Kidney (tissue), 14 donors: ENCODE results near the gene CRIP1. TPM values are rescaled to one million over a fixed set of nuclear protein-coding genes. Genes with fewer than 3 reads are reported as not detected.

Source experiments
- DNase-seq, 5 donors: peaks; one replicate each; pipeline ENCODE4 v3.0.0-alpha.2; 2013 to 2020
- FAIRE-seq: peaks from 2 replicates; lab custom pipeline; 2012; peaks lifted over from hg19 to GRCh38; lab: Jason Lieb, UNC
- H3K27ac ChIP-seq, 2 donors: one replicate each; pipeline ENCODE4 v1.7.0; 2013; ENCODE audit warnings: low read depth in 2 of 2, low read length in 2 of 2, inconsistent platforms in 1 of 2
- H3K27me3 ChIP-seq: one replicate; pipeline ENCODE4 v1.7.1; 2013; ENCODE audit warnings: low read length, inconsistent platforms; ENCODE audit not compliant: control insufficient read depth, insufficient read depth
- H3K36me3 ChIP-seq, 3 donors: one replicate each; pipeline versions ENCODE4 v1.7.0 to v1.7.1; 2013; ENCODE audit warnings: low read length in 3 of 3, control low read depth in 1 of 3, inconsistent platforms in 1 of 3; ENCODE audit not compliant: insufficient read depth in 3 of 3, control insufficient read depth in 2 of 3
- H3K4me1 ChIP-seq, 3 donors: one replicate each; pipeline versions ENCODE4 v1.7.0 to v1.7.1; 2013; ENCODE audit warnings: low read length in 3 of 3, inconsistent platforms in 1 of 3, low read depth in 1 of 3; ENCODE audit not compliant: control insufficient read depth in 2 of 3, insufficient read depth in 2 of 3
- H3K4me3 ChIP-seq, 3 donors: one replicate each; pipeline versions ENCODE4 v1.7.0 to v1.8.1; 2013; ENCODE audit warnings: low read length in 3 of 3, control low read depth in 1 of 3, inconsistent platforms in 1 of 3
- H3K9ac ChIP-seq, 3 donors: one replicate each; pipeline versions ENCODE4 v1.7.0 to v1.7.1; 2013; ENCODE audit warnings: low read length in 3 of 3, control low read depth in 1 of 3, inconsistent platforms in 1 of 3
- H3K9me3 ChIP-seq, 3 donors: one replicate each; pipeline versions ENCODE4 v1.7.0 to v1.7.1; 2013; ENCODE audit warnings: low read length in 3 of 3, control low read depth in 1 of 3, inconsistent platforms in 1 of 3; ENCODE audit not compliant: control insufficient read depth in 2 of 3, insufficient read depth in 1 of 3
- intact Hi-C: fragments of 100-400 bp; cut with DNase I; formaldehyde crosslinking; loops from one replicate; pipeline ENCODE4 v1.11.1; 2022
- polyA plus RNA-seq: library from polyadenylated mRNA; stranded (reverse); fragments of 350-450 nt; fragmentation: Illumina TruSeq; extraction: RNeasy Lipid Tissue Mini Kit (QIAGEN cat#74804); gene quantifications from one replicate; pipeline ENCODE4 v1.2.3, GENCODE V29; 2014; ENCODE audit warnings: low read depth, low replicate concordance; ENCODE audit not compliant: insufficient read depth
- total RNA-seq: library from RNA; stranded (reverse); fragmentation: NEBNext Ultra II Directional; extraction: Animal tissue kit (Norgen Biotek cat#: 25700); gene quantifications from one replicate; pipeline ENCODE4 v1.2.1, GENCODE V29; 2021
- TF ChIP-seq, protein P1 (sequence below): IDR thresholded peaks from 3 replicates; pipeline ENCODE4 v1.5.1; 2012; ENCODE audit warnings: mild to moderate bottlenecking, moderate library complexity, borderline replicate concordance; ENCODE audit not compliant: insufficient read depth; ENCODE audit errors: extremely low read depth
- donor health status: control.
- donor health status: control.
- donor health status: control.
- donor health status: control.
- donor health status: control.
- donor health status: DM: yes; HTN: yes; CAD: no.
- donor health status: Normal renal cell carcinoma (clear cell type).

CRIP1 gene
- total and polyA plus RNA-seq, 2 donors from 2014 or later = 272 to 381 TPM

GRCh38 chr14:105455766-105456660 is 30.7 kb upstream of the CRIP1 start:
- H3K36me3 ChIP-seq = peaks cover 0 to 8% (median 8%) of the 10 kb centered on the region in 3 donors
- intact Hi-C loops = no loop called here
- no peaks in the 10 kb centered on the region for H3K4me1 ChIP-seq
- TF ChIP-seq, protein P1, sequence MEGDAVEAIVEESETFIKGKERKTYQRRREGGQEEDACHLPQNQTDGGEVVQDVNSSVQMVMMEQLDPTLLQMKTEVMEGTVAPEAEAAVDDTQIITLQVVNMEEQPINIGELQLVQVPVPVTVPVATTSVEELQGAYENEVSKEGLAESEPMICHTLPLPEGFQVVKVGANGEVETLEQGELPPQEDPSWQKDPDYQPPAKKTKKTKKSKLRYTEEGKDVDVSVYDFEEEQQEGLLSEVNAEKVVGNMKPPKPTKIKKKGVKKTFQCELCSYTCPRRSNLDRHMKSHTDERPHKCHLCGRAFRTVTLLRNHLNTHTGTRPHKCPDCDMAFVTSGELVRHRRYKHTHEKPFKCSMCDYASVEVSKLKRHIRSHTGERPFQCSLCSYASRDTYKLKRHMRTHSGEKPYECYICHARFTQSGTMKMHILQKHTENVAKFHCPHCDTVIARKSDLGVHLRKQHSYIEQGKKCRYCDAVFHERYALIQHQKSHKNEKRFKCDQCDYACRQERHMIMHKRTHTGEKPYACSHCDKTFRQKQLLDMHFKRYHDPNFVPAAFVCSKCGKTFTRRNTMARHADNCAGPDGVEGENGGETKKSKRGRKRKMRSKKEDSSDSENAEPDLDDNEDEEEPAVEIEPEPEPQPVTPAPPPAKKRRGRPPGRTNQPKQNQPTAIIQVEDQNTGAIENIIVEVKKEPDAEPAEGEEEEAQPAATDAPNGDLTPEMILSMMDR = no peak
- H3K27ac ChIP-seq = no peak overlapping the region
- no peak for FAIRE-seq
- no peaks in the 10 kb centered on the region for H3K9me3 ChIP-seq
- H3K4me3 ChIP-seq = no peak overlapping the region
- H3K9ac ChIP-seq = no peak overlapping the region
- no peaks in the 10 kb centered on the region for H3K27me3 ChIP-seq
- no peak for DNase-seq

- intact Hi-C loops = no loop called here
- H3K36me3 ChIP-seq = peaks cover 0 to 7% (median 6%) of the 10 kb centered on the region in 3 donors
- no peak overlapping the region for H3K9ac ChIP-seq
- no peak overlapping the region for H3K4me3 ChIP-seq
- no peaks in the 10 kb centered on the region for H3K27me3 ChIP-seq
- no peak overlapping the region for H3K27ac ChIP-seq
- no peaks in the 10 kb centered on the region for H3K9me3 ChIP-seq
- DNase-seq = no peak
- FAIRE-seq = no peak
- no peaks in the 10 kb centered on the region for H3K4me1 ChIP-seq
- TF ChIP-seq, protein P1 = no peak
These were observed 29.7 kb upstream of the CRIP1 start for GRCh38 chr14:105456736-105457617.

- no peaks in the 10 kb centered on the region for H3K4me1 ChIP-seq
- no peak for DNase-seq
- no peak for FAIRE-seq
- H3K36me3 ChIP-seq = peaks cover 0 to 3% (median 2%) of the 10 kb centered on the region in 3 donors
- H3K9ac ChIP-seq = no peak overlapping the region
- H3K27ac ChIP-seq = no peak overlapping the region
- no peaks in the 10 kb centered on the region for H3K27me3 ChIP-seq
- no peak overlapping the region for H3K4me3 ChIP-seq
- TF ChIP-seq, protein P1 = no peak
- intact Hi-C loops = no loop called here
- H3K9me3 ChIP-seq = no peaks in the 10 kb centered on the region
These were observed 28.7 kb upstream of the CRIP1 start for GRCh38 chr14:105458010-105458409.
